ENCODE measurements around the gene RS1.

RS1 gene

GRCh38 chrX:18639280-18639679 lies 32.6 kb downstream of the RS1 start:
- TF ChIP-seq CTCF (IDR thresholded peaks at IDR 0.05; ENCODE audit: insufficient read depth, low read depth, low read length, missing control alignments), result no peak
- no peak overlapping the region for H3K4me3 ChIP-seq (ENCODE audit: low read length)
- no peak for DNase-seq (ENCODE audit: low read depth)

GRCh38 chrX:18638398-18638797 lies 33.5 kb downstream of the RS1 start:
- no peak for DNase-seq (ENCODE audit: low read depth)
- no peak overlapping the region for H3K4me3 ChIP-seq (ENCODE audit: low read length)
- no peak for TF ChIP-seq CTCF (IDR thresholded peaks at IDR 0.05; ENCODE audit: insufficient read depth, low read depth, low read length, missing control alignments)

GRCh38 chrX:18630934-18631333 lies 41.0 kb downstream of the RS1 start:
- no peak for DNase-seq (ENCODE audit: low read depth)
- no peak overlapping the region for H3K4me3 ChIP-seq (ENCODE audit: low read length)
- no peak for TF ChIP-seq CTCF (IDR thresholded peaks at IDR 0.05; ENCODE audit: insufficient read depth, low read depth, low read length, missing control alignments)

GRCh38 chrX:18624599-18624998 lies 47.3 kb downstream of the RS1 start:
- TF ChIP-seq CTCF (IDR thresholded peaks at IDR 0.05; ENCODE audit: insufficient read depth, low read depth, low read length, missing control alignments), result no peak
- DNase-seq (ENCODE audit: low read depth), result no peak
- H3K4me3 ChIP-seq (ENCODE audit: low read length), result no peak overlapping the region

GRCh38 chrX:18620349-18620748 lies 51.6 kb downstream of the RS1 start:
- DNase-seq (ENCODE audit: low read depth), result no peak
- no peak overlapping the region for H3K4me3 ChIP-seq (ENCODE audit: low read length)
- TF ChIP-seq CTCF (IDR thresholded peaks at IDR 0.05; ENCODE audit: insufficient read depth, low read depth, low read length, missing control alignments), result no peak

GRCh38 chrX:18619288-18619687 lies 52.6 kb downstream of the RS1 start:
- DNase-seq (ENCODE audit: low read depth), result no peak
- H3K4me3 ChIP-seq (ENCODE audit: low read length), result no peak overlapping the region
- no peak for TF ChIP-seq CTCF (IDR thresholded peaks at IDR 0.05; ENCODE audit: insufficient read depth, low read depth, low read length, missing control alignments)

GRCh38 chrX:18617407-18617750 lies 54.5 kb downstream of the RS1 start:
- TF ChIP-seq CTCF (IDR thresholded peaks at IDR 0.05; ENCODE audit: insufficient read depth, low read depth, low read length, missing control alignments), result no peak
- H3K4me3 ChIP-seq (ENCODE audit: low read length), result no peak overlapping the region
- DNase-seq (ENCODE audit: low read depth), result peak; percentile 87
